GM23338 (cell line): ENCODE measurements around the gene ADGRG1. TPM values are rescaled to one million over a fixed set of nuclear protein-coding genes. Genes with fewer than 3 reads are reported as not detected.

Experiments
- ATAC-seq: fragments of 200-7000 bp; cut with Tn5 transposase; 3 replicates; pipeline ENCODE4 v1.9.1; 2020
- DNase-seq: peaks from one replicate; pipeline ENCODE4 v3.0.0-alpha.2; 2015; ENCODE audit warnings: low spot score
- H2AFZ ChIP-seq: fragments of 200-600 bp; sonication (generic); 2 replicates; pipeline ENCODE4 v1.8.0; 2016; ENCODE audit warnings: antibody characterized with exemption, mild to moderate bottlenecking, moderate library complexity
- H3F3A ChIP-seq: fragments of 200-600 bp; sonication (generic); replicated peaks from 2 replicates; pipeline ENCODE4 v1.8.0; 2017; ENCODE audit warnings: antibody characterized with exemption, mixed run types, low read depth
- H3K27ac ChIP-seq: fragments of 200-600 bp; sonication (generic); 2 replicates; pipeline ENCODE4 v1.6.1; 2016; ENCODE audit warnings: low read depth
- H3K27me3 ChIP-seq: fragments of 200-600 bp; sonication (generic); 2 replicates; pipeline ENCODE4 v1.8.0; 2016; ENCODE audit warnings: mild to moderate bottlenecking, mixed run types, moderate library complexity; ENCODE audit not compliant: insufficient read depth
- H3K36me3 ChIP-seq: fragments of 200-600 bp; sonication (generic); 2 replicates; pipeline ENCODE4 v1.8.0; 2016; ENCODE audit warnings: mild to moderate bottlenecking; ENCODE audit not compliant: insufficient read depth
- H3K4me1 ChIP-seq: fragments of 200-600 bp; sonication (generic); 2 replicates; pipeline ENCODE4 v1.8.0; 2016; ENCODE audit warnings: mild to moderate bottlenecking, moderate library complexity; ENCODE audit not compliant: insufficient read depth
- H3K4me2 ChIP-seq: fragments of 200-600 bp; sonication (generic); 2 replicates; pipeline ENCODE4 v1.7.1; 2017; ENCODE audit warnings: mixed run types
- H3K4me3 ChIP-seq: fragments of 200-600 bp; sonication (generic); 2 replicates; pipeline ENCODE4 v1.6.1; 2016; ENCODE audit warnings: mixed run types
- H3K79me2 ChIP-seq: fragments of 200-600 bp; sonication (generic); replicated peaks from 2 replicates; pipeline ENCODE4 v1.8.0; 2017; ENCODE audit warnings: mild to moderate bottlenecking; ENCODE audit not compliant: insufficient read depth
- H3K9me2 ChIP-seq: fragments of 200-600 bp; sonication (generic); 2 replicates; pipeline ENCODE4 v1.8.0; 2017; ENCODE audit not compliant: insufficient read depth
- H4K20me1 ChIP-seq: fragments of 200-600 bp; sonication (generic); replicated peaks from 2 replicates; pipeline ENCODE4 v1.8.0; 2017; ENCODE audit warnings: mild to moderate bottlenecking; ENCODE audit not compliant: insufficient read depth
- H3K27ac Mint-ChIP-seq: 2 replicates; pipeline ENCODE4 v1.8.0; 2020; ENCODE audit warnings: inconsistent platforms, mild to moderate bottlenecking, moderate library complexity, mixed read lengths
- H3K27me3 Mint-ChIP-seq: 3 replicates; pipeline ENCODE4 v1.8.0; 2022; ENCODE audit warnings: low read depth, mild to moderate bottlenecking, moderate library complexity, mixed read lengths, inconsistent platforms; ENCODE audit not compliant: insufficient read depth, poor library complexity
- H3K36me3 Mint-ChIP-seq: 3 replicates; pipeline ENCODE4 v1.8.0; 2021; ENCODE audit warnings: low read depth, mild to moderate bottlenecking, inconsistent platforms, moderate library complexity, mixed read lengths
- H3K4me1 Mint-ChIP-seq: 3 replicates; pipeline ENCODE4 v1.8.0; 2020; ENCODE audit warnings: mild to moderate bottlenecking, inconsistent platforms, mixed read lengths
- H3K4me3 Mint-ChIP-seq: 3 replicates; pipeline ENCODE4 v1.8.0; 2021; ENCODE audit warnings: moderate library complexity, mild to moderate bottlenecking, inconsistent platforms, mixed read lengths
- H3K9me3 Mint-ChIP-seq: 3 replicates; pipeline ENCODE4 v1.8.0; 2020; ENCODE audit warnings: moderate library complexity, mild to moderate bottlenecking, inconsistent platforms, mixed read lengths
- CREB1 ChIP-seq: fragments of 250-450 bp; sonication (Bioruptor Pico); IDR thresholded peaks from 2 replicates; pipeline ENCODE4 v1.5.0; 2020; ENCODE audit warnings: low read depth, mild to moderate bottlenecking, moderate library complexity
- CTCF ChIP-seq, 2 experiments: fragments of 200-600 bp in 1 of 2; sonication (generic) in 1 of 2; conservative IDR thresholded peaks; 2 replicates each; pipeline versions ENCODE4 v1.5.1 to v1.6.1; 2016 to 2017; ENCODE audit warnings: antibody characterized with exemption in 2 of 2, low read depth in 2 of 2, mild to moderate bottlenecking in 2 of 2, moderate library complexity in 1 of 2
- EZH2 ChIP-seq: fragments of 200-600 bp; sonication (generic); IDR thresholded peaks from one replicate; pipeline ENCODE4 v1.8.0; 2017; ENCODE audit warnings: antibody characterized with exemption, mild to moderate bottlenecking, low read depth; ENCODE audit not compliant: unreplicated experiment
- EZH2phosphoT487 ChIP-seq: fragments of 200-600 bp; sonication (generic); IDR thresholded peaks from one replicate; pipeline ENCODE4 v1.8.1; 2018; ENCODE audit warnings: antibody characterized with exemption; ENCODE audit not compliant: unreplicated experiment
- JUNB ChIP-seq: IDR thresholded peaks from one replicate; pipeline ENCODE4 v1.6.1; 2016; ENCODE audit warnings: antibody characterized with exemption; ENCODE audit not compliant: unreplicated experiment
- NANOG ChIP-seq: IDR thresholded peaks from 2 replicates; pipeline ENCODE4 v1.6.1; 2016; ENCODE audit warnings: antibody characterized with exemption, borderline replicate concordance
- POLR2AphosphoS5 ChIP-seq: IDR thresholded peaks from 2 replicates; pipeline ENCODE4 v1.6.1; 2016; ENCODE audit warnings: antibody characterized with exemption, low read depth
- STAT1 ChIP-seq: IDR thresholded peaks from one replicate; pipeline ENCODE4 v1.6.1; 2016; ENCODE audit warnings: antibody characterized with exemption; ENCODE audit not compliant: unreplicated experiment
- ZNF114 ChIP-seq: fragments of 250-450 bp; sonication (Bioruptor Pico); IDR thresholded peaks from 2 replicates; pipeline ENCODE4 v1.5.0; 2020; ENCODE audit warnings: mild to moderate bottlenecking, moderate library complexity
- ZNF331 ChIP-seq: fragments of 250-450 bp; sonication (Bioruptor Pico); IDR thresholded peaks from 2 replicates; pipeline ENCODE4 v1.5.0; 2020; ENCODE audit warnings: low read depth, mild to moderate bottlenecking, moderate library complexity
- ZNF462 ChIP-seq: fragments of 250-450 bp; sonication (Bioruptor Pico); IDR thresholded peaks from 2 replicates; pipeline ENCODE4 v1.5.0; 2020; ENCODE audit warnings: mild to moderate bottlenecking, moderate library complexity
- polyA plus RNA-seq: library from polyadenylated mRNA; unstranded; fragments of >200 nt; fragmentation: Nextera tagmentation; extraction: Ambion mirVana; gene quantifications from 2 replicates; pipeline ENCODE4 v1.2.1, GENCODE V29; 2016
- total RNA-seq: library from RNA; depleted of rRNA; stranded (reverse); fragments of >200 nt; shearing (Covaris generic); gene quantifications from 2 replicates; pipeline ENCODE4 v1.2.3, GENCODE V29; 2014
- TF ChIP-seq, protein P1 (sequence below): IDR thresholded peaks from 2 replicates; pipeline ENCODE4 v1.6.1; 2016; ENCODE audit warnings: antibody characterized with exemption

Gene ADGRG1
- total and polyA plus RNA-seq, 2 experiments from 2014 or later: 0.14 to 0.47 TPM

DNA sequence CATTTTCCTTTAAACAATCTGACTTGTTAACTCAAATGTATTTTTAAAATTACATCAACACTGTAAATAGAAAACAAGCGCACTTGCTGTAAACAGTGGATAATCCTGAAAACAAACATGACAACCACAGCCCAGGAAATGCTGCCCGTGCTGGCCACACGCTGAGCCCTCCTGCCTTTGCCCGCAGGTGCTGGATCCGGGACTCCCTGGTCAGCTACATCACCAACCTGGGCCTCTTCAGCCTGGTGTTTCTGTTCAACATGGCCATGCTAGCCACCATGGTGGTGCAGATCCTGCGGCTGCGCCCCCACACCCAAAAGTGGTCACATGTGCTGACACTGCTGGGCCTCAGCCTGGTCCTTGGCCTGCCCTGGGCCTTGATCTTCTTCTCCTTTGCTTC lies 33.1 kb downstream of the ADGRG1 start (continued):
- TF ChIP-seq CTCF (conservative IDR thresholded peaks at IDR 0.05; ENCODE audit: low read depth in 2 of 2) (no peak), EZH2phosphoT487 (no peak)

DNA sequence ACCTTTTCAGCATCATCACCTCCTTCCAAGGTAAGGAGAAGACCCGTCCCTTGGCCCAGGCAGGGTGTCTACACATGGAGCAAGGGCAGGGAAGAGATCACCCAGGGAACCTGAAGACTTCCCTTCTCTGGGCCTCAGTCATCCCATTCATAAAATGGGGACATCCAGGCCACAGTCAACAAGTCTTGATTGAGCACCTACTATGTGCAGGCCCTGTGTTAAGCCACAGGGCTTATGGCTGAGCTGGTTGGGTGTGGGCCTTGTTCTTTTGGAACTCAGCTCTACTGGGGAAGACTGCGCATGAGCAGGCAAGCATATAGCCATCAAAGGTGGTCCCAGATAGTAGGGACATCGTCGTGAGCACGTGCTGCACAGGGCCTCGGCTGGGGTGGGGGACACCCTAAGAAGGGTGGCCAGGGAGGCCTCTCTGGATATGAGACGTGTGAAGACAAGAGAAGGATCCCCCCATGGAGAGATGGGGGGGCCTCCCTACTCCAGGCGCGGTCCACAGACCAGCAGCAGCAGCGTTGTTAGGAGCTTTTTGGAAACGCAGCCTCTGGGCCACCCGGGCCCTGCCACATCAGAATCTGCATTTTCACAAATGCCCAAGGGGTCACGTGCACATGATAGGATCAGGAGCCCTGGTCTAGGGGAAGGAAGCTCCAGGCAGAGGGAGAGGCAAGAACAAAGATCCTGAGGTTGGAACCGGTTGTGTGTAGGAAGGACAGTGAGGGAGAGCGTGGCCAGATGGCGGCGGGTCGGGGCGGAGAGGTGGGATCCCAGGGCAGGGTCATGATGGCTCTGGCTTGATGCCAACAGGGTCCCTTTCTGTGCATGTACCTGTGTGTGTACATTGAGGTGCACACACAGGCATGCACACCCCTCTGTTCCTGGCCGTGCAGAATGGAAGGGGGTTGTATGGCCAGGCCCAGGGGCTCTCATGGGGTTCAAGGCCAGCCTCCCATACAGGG lies 33.8 kb downstream of the ADGRG1 start:
- H3K4me1 ChIP-seq: no peaks in the 10 kb centered on the region
- H4K20me1 ChIP-seq: no peaks in the 10 kb centered on the region
- H2AFZ ChIP-seq: no peak overlapping the region
- Mint-ChIP-seq H3K9me3 (no peaks in the 10 kb centered on the region), H3K27ac (no peak overlapping the region), H3K4me3 (no peak overlapping the region), H3K4me1 (no peaks in the 10 kb centered on the region; the same call in 2 of the 3 replicates), H3K36me3 (no peaks in the 10 kb centered on the region), H3K27me3 (peaks cover 7% of the 10 kb centered on the region)
- no peaks in the 10 kb centered on the region for H3K9me2 ChIP-seq
- no peaks in the 10 kb centered on the region for H3K79me2 ChIP-seq
- H3K36me3 ChIP-seq: no peaks in the 10 kb centered on the region
- H3F3A ChIP-seq: no peaks in the 10 kb centered on the region
- no peak overlapping the region for H3K4me2 ChIP-seq
- ATAC-seq (no peak), DNase-seq (no peak)
- H3K4me3 ChIP-seq: no peak overlapping the region
- no peaks in the 10 kb centered on the region for H3K27me3 ChIP-seq
- no peak overlapping the region for H3K27ac ChIP-seq
- TF ChIP-seq CTCF (conservative IDR thresholded peaks at IDR 0.05; ENCODE audit: low read depth in 2 of 2): no peak
- no peak for TF ChIP-seq CREB1 (CRISPR knock-in tag)
- TF ChIP-seq NANOG: no peak
- TF ChIP-seq ZNF331: no peak
- TF ChIP-seq JUNB: no peak
- no peak for TF ChIP-seq EZH2
- TF ChIP-seq ZNF462 (CRISPR knock-in tag): no peak
- TF ChIP-seq, protein P1, sequence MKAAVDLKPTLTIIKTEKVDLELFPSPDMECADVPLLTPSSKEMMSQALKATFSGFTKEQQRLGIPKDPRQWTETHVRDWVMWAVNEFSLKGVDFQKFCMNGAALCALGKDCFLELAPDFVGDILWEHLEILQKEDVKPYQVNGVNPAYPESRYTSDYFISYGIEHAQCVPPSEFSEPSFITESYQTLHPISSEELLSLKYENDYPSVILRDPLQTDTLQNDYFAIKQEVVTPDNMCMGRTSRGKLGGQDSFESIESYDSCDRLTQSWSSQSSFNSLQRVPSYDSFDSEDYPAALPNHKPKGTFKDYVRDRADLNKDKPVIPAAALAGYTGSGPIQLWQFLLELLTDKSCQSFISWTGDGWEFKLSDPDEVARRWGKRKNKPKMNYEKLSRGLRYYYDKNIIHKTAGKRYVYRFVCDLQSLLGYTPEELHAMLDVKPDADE: no peak
- TF ChIP-seq POLR2AphosphoS5: no peak
- no peak for TF ChIP-seq STAT1
- no peak for TF ChIP-seq ZNF114 (CRISPR knock-in tag)
- TF ChIP-seq EZH2phosphoT487: no peak
